ENCODE data around the gene RAB3GAP2.
"Not testable (repeated sequence)": the region's sequence is repeated elsewhere in the genome, so short reads cannot be mapped to it uniquely, and the experiment has no call there.

The RAB3GAP2 gene

DNA sequence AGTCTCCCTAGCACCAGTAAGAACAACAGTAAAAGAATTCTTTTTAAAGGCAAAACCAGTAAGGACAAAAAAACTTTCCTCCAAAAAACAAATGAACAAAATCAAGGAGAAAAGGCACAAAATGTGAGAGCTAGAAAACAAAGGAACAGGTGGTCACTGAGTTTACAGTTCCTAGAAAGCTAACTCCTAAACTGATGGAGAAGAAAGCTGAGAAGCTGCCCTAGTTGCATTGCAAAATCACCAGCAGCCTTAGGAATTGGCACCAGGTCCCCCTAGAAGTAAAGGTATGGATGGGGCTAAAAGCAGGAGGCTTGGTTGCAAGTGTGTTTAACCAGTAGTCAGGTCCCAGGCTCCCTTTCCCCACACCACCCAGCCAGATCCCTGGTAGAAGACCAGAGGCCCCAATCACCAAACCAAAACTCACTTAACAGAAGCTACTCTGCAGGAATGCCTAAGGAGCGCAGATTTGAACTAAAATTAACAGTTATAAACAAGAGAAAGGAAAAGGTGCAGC lies 47.6 kb downstream of the RAB3GAP2 start:
- FAIRE-seq (no peak), DNase-seq (ENCODE audit: insufficient read length, low spot score) (no peak)
- TF ChIP-seq SPI1 (IDR thresholded peaks at IDR 0.05; ENCODE audit: low read depth, low read length), result no peak
- TF ChIP-seq POLR2AphosphoS5 (IDR thresholded peaks at IDR 0.05; ENCODE audit: low read depth, low read length), result no peak
- TF ChIP-seq TAF1 (IDR thresholded peaks at IDR 0.05; ENCODE audit: low read depth, low read length), result no peak
- no peak for TF ChIP-seq POU2F2 (IDR thresholded peaks at IDR 0.05; ENCODE audit: low read depth, low read length)

DNA sequence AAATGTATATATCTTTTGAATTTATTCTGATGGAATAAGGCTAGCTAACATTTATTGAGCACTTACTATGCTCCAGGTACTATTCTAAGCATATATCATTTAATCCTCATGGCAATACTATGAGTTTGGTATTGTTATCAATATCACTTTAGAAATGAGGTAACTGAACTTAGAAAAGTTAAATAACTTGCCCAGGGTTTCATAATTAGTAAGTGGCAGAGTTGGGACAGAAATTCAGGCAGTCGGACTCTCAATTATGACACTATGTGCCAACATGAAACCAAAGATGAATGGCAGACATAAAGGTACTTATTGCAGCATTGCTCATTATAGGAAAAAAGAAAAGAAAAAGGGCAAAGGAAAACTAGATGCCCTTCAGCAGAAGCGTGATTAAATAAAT lies 48.2 kb downstream of the RAB3GAP2 start:
- no peak for DNase-seq (ENCODE audit: insufficient read length, low spot score)
- TF ChIP-seq PAX5 (IDR thresholded peaks at IDR 0.05; ENCODE audit: insufficient read depth, low read length, severe bottlenecking) (no peak), SPI1 (IDR thresholded peaks at IDR 0.05; ENCODE audit: low read depth, low read length) (no peak), TAF1 (IDR thresholded peaks at IDR 0.05; ENCODE audit: low read depth, low read length) (no peak), POLR2AphosphoS5 (IDR thresholded peaks at IDR 0.05; ENCODE audit: low read depth, low read length) (no peak)
- no peak for FAIRE-seq

GRCh38 chr1:220222939-220223338 lies 49.3 kb downstream of the RAB3GAP2 start:
- DNase-seq (ENCODE audit: insufficient read length, low spot score) (no peak), FAIRE-seq (peak; percentile 13)
- no peak for TF ChIP-seq POLR2A (IDR thresholded peaks at IDR 0.05; ENCODE audit: low read depth, low read length)
- no peak for TF ChIP-seq POLR2AphosphoS5 (IDR thresholded peaks at IDR 0.05; ENCODE audit: low read depth, low read length)
- TF ChIP-seq SPI1 (IDR thresholded peaks at IDR 0.05; ENCODE audit: low read depth, low read length), result no peak
- no peak for TF ChIP-seq TAF1 (IDR thresholded peaks at IDR 0.05; ENCODE audit: low read depth, low read length)
- no peak for TF ChIP-seq PAX5 (IDR thresholded peaks at IDR 0.05; ENCODE audit: insufficient read depth, low read length, severe bottlenecking)
- no peak for TF ChIP-seq POU2F2 (IDR thresholded peaks at IDR 0.05; ENCODE audit: low read depth, low read length)

GRCh38 chr1:220221670-220222069 lies 50.6 kb downstream of the RAB3GAP2 start:
- FAIRE-seq (no peak), DNase-seq (ENCODE audit: insufficient read length, low spot score) (no peak)
- no peak for TF ChIP-seq TAF1 (IDR thresholded peaks at IDR 0.05; ENCODE audit: low read depth, low read length)
- TF ChIP-seq PAX5 (IDR thresholded peaks at IDR 0.05; ENCODE audit: insufficient read depth, low read length, severe bottlenecking), result no peak
- TF ChIP-seq POLR2A (IDR thresholded peaks at IDR 0.05; ENCODE audit: low read depth, low read length), result no peak
- TF ChIP-seq POLR2AphosphoS5 (IDR thresholded peaks at IDR 0.05; ENCODE audit: low read depth, low read length), result no peak
- TF ChIP-seq SPI1 (IDR thresholded peaks at IDR 0.05; ENCODE audit: low read depth, low read length), result no peak
- no peak for TF ChIP-seq POU2F2 (IDR thresholded peaks at IDR 0.05; ENCODE audit: low read depth, low read length)

DNA sequence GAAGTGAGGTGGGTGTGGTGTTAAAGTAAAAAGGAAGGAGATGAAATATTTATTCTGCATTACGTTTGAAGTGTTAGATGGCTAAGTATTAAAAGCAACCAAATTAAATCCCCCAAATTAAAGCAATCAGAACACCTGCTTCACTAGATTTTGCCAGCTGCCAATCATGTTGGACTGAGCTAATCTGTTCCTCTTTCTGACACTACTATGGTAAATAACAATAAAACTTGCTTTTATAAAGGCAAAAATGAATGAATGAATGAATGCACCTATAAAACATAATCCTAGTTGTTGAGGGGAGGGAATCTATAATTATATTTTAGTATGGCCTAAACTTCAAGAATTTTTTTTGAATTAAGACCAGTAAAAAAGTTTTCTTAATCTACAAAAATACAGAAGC lies 51.0 kb downstream of the RAB3GAP2 start:
- TF ChIP-seq SPI1 (IDR thresholded peaks at IDR 0.05; ENCODE audit: low read depth, low read length) (peak; percentile 55; the same call in 1 of the 2 replicates), TAF1 (IDR thresholded peaks at IDR 0.05; ENCODE audit: low read depth, low read length) (no peak)
- no peak for FAIRE-seq
- no peak for DNase-seq (ENCODE audit: insufficient read length, low spot score)

DNA sequence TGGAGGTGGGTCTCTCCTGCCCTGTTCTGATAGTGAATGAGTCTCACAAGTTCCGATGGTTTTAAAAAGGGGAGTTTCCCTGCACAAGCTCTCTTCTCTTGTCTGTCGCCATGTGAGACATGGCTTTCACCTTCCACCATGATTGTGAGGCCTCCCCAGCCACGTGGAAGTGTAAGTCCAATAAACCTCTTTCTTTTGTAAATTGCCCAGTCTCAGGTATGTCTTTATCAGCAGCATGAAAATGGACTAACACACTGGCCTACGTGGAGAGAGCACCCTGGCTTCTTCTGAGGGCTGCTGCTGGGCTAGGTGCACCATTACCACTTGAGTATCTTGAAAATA lies 51.6 kb downstream of the RAB3GAP2 start:
- not testable (repeated sequence) for FAIRE-seq

GRCh38 chr1:220219865-220220698 lies 52.2 kb downstream of the RAB3GAP2 start:
- DNase-seq (ENCODE audit: insufficient read length, low spot score) (no peak), FAIRE-seq (peak; percentile 72)
- TF ChIP-seq POLR2AphosphoS5 (IDR thresholded peaks at IDR 0.05; ENCODE audit: low read depth, low read length), result peak; percentile 73; the same call in 1 of the 2 replicates
- TF ChIP-seq SPI1 (IDR thresholded peaks at IDR 0.05; ENCODE audit: low read depth, low read length), result no peak
- no peak for TF ChIP-seq PAX5 (IDR thresholded peaks at IDR 0.05; ENCODE audit: insufficient read depth, low read length, severe bottlenecking)
- peak; percentile 62; the same call in 1 of the 2 replicates for TF ChIP-seq TAF1 (IDR thresholded peaks at IDR 0.05; ENCODE audit: low read depth, low read length)
- TF ChIP-seq POU2F2 (IDR thresholded peaks at IDR 0.05; ENCODE audit: low read depth, low read length), result peak; percentile 90; the same call in 1 of the 2 replicates
- peak; percentile 68 for TF ChIP-seq POLR2A (IDR thresholded peaks at IDR 0.05; ENCODE audit: low read depth, low read length)

More for the DNA sequence above, 51.6 kb downstream of the RAB3GAP2 start:
- DNase-seq (ENCODE audit: insufficient read length, low spot score), result not testable (repeated sequence)

DNA sequence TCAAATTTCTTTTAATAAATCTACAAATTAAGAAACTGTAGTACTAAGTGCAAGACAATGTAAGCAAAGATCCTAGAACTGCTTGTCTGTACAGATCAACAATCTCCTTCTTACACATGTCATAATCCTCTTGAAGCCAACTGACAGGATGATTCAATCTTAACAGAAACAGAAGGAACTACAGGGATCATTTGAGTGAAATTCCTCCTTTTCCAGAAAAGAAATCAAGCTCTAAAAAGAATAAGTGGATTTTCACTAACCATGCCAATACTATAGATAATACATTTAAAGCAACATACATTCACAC lies 53.2 kb downstream of the RAB3GAP2 start:
- no peak for TF ChIP-seq POLR2AphosphoS5 (IDR thresholded peaks at IDR 0.05; ENCODE audit: low read depth, low read length)
- TF ChIP-seq POU2F2 (IDR thresholded peaks at IDR 0.05; ENCODE audit: low read depth, low read length), result no peak
- TF ChIP-seq TAF1 (IDR thresholded peaks at IDR 0.05; ENCODE audit: low read depth, low read length), result no peak
- TF ChIP-seq PAX5 (IDR thresholded peaks at IDR 0.05; ENCODE audit: insufficient read depth, low read length, severe bottlenecking), result no peak
- no peak for TF ChIP-seq SPI1 (IDR thresholded peaks at IDR 0.05; ENCODE audit: low read depth, low read length)
- no peak for TF ChIP-seq POLR2A (IDR thresholded peaks at IDR 0.05; ENCODE audit: low read depth, low read length)
- no peak for DNase-seq (ENCODE audit: insufficient read length, low spot score)
- no peak for FAIRE-seq

GRCh38 chr1:220218397-220219135 lies 53.7 kb downstream of the RAB3GAP2 start:
- DNase-seq (ENCODE audit: insufficient read length, low spot score); FAIRE-seq: not testable (repeated sequence)

GRCh38 chr1:220217383-220217988 lies 54.8 kb downstream of the RAB3GAP2 start:
- no peak for TF ChIP-seq PAX5 (IDR thresholded peaks at IDR 0.05; ENCODE audit: insufficient read depth, low read length, severe bottlenecking)
- no peak for TF ChIP-seq POLR2A (IDR thresholded peaks at IDR 0.05; ENCODE audit: low read depth, low read length)
- no peak for TF ChIP-seq POLR2AphosphoS5 (IDR thresholded peaks at IDR 0.05; ENCODE audit: low read depth, low read length)
- TF ChIP-seq SPI1 (IDR thresholded peaks at IDR 0.05; ENCODE audit: low read depth, low read length), result no peak
- TF ChIP-seq POU2F2 (IDR thresholded peaks at IDR 0.05; ENCODE audit: low read depth, low read length), result no peak
- no peak for TF ChIP-seq TAF1 (IDR thresholded peaks at IDR 0.05; ENCODE audit: low read depth, low read length)
- DNase-seq (ENCODE audit: insufficient read length, low spot score) (no peak), FAIRE-seq (no peak)
